SK-N-SH treated with all-trans-retinoic acid at 6 μM for 48 hours (cell line): ENCODE results near the gene CACNA1A.

ENCODE experiments used
- ARNTL ChIP-seq: fragments of 450-650 bp; formaldehyde crosslinking; IDR thresholded peaks from 2 replicates; pipeline ENCODE4 v1.5.0; 2020; ENCODE audit warnings: low read depth, mild to moderate bottlenecking, moderate library complexity, borderline replicate concordance
- CREB5 ChIP-seq: fragments of 250-450 bp; sonication (Bioruptor Pico); IDR thresholded peaks from 2 replicates; pipeline ENCODE4 v1.5.1; 2020; ENCODE audit warnings: low read depth, mild to moderate bottlenecking, moderate library complexity
- CSRNP3 ChIP-seq: fragments of 250-450 bp; sonication (Bioruptor Pico); IDR thresholded peaks from 2 replicates; pipeline ENCODE4 v1.5.1; 2021; ENCODE audit warnings: mild to moderate bottlenecking, moderate library complexity
- GLIS3 ChIP-seq: fragments of 250-450 bp; sonication (Bioruptor Pico); IDR thresholded peaks from 2 replicates; pipeline ENCODE4 v1.5.0; 2020; ENCODE audit warnings: mild to moderate bottlenecking, moderate library complexity
- ISL1 ChIP-seq: fragments of 250-450 bp; sonication (Bioruptor Pico); IDR thresholded peaks from 2 replicates; pipeline ENCODE4 v2.1.2; 2022; ENCODE audit warnings: mild to moderate bottlenecking, moderate library complexity
- PATZ1 ChIP-seq: fragments of 250-450 bp; sonication (Bioruptor Pico); IDR thresholded peaks from 2 replicates; pipeline ENCODE4 v1.8.0; 2020; ENCODE audit warnings: mild to moderate bottlenecking, moderate library complexity, borderline replicate concordance
- POU6F1 ChIP-seq: fragments of 250-450 bp; sonication (Bioruptor Pico); IDR thresholded peaks from 2 replicates; pipeline ENCODE4 v1.8.0; 2021; ENCODE audit warnings: low read depth, mild to moderate bottlenecking, moderate library complexity, borderline replicate concordance
- SNAI2 ChIP-seq: fragments of 250-450 bp; sonication (Bioruptor Pico); IDR thresholded peaks from 2 replicates; pipeline ENCODE4 v1.5.0; 2020; ENCODE audit warnings: mild to moderate bottlenecking, moderate library complexity
- TOX ChIP-seq: fragments of 250-450 bp; sonication (Bioruptor Pico); IDR thresholded peaks from 2 replicates; pipeline ENCODE4 v1.8.0; 2021; ENCODE audit warnings: mild to moderate bottlenecking, moderate library complexity, borderline replicate concordance
- ZC3H10 ChIP-seq: fragments of 250-450 bp; sonication (Bioruptor Pico); IDR thresholded peaks from 2 replicates; pipeline ENCODE4 v1.5.1; 2021; ENCODE audit warnings: mild to moderate bottlenecking, moderate library complexity
- ZFP3 ChIP-seq: fragments of 250-450 bp; sonication (Bioruptor Pico); IDR thresholded peaks from 2 replicates; pipeline ENCODE4 v1.5.0; 2020; ENCODE audit warnings: mild to moderate bottlenecking, moderate library complexity
- ZNF565 ChIP-seq: fragments of 450-650 bp; formaldehyde crosslinking; conservative IDR thresholded peaks from 2 replicates; pipeline ENCODE4 v1.5.0; 2020; ENCODE audit warnings: low read depth, mild to moderate bottlenecking, moderate library complexity

- TF ChIP-seq PATZ1 (CRISPR knock-in tag): no peak
- TF ChIP-seq ZC3H10: no peak
- TF ChIP-seq POU6F1 (CRISPR knock-in tag): no peak
- no peak for TF ChIP-seq ZNF565 (CRISPR knock-in tag)
- TF ChIP-seq GLIS3 (CRISPR knock-in tag): no peak
- TF ChIP-seq CSRNP3 (CRISPR knock-in tag): no peak
- TF ChIP-seq SNAI2 (CRISPR knock-in tag): no peak
- no peak for TF ChIP-seq ARNTL
- no peak for TF ChIP-seq ZFP3 (CRISPR knock-in tag)
- no peak for TF ChIP-seq ISL1
- TF ChIP-seq TOX (CRISPR knock-in tag): no peak
- TF ChIP-seq CREB5 (CRISPR knock-in tag): no peak
Measured at GRCh38 chr19:13169769-13170168, 336.5 kb downstream of the CACNA1A start.
